ENCODE data around the gene C6orf89.

GRCh38 chr6:36967757-36968156 lies 82.0 kb downstream of the C6orf89 start:
- TF ChIP-seq CTCF (IDR thresholded peaks at IDR 0.05; ENCODE audit: control extremely low read depth in 1 of 3, insufficient read depth in 1 of 3, low read depth in 1 of 3, low read length in 3 of 3) (no peak), POLR2A (IDR thresholded peaks at IDR 0.05; ENCODE audit: control extremely low read depth in 1 of 2, low read depth in 2 of 2, low read length in 2 of 2) (no peak), EZH2 (IDR thresholded peaks at IDR 0.05; ENCODE audit: low read depth, low read length, severe bottlenecking) (no peak), SAP30 (IDR thresholded peaks at IDR 0.05; ENCODE audit: insufficient read depth, insufficient replicate concordance, low read length) (no peak)
